ENCODE data around the gene FMN2.

Gene FMN2

DNA sequence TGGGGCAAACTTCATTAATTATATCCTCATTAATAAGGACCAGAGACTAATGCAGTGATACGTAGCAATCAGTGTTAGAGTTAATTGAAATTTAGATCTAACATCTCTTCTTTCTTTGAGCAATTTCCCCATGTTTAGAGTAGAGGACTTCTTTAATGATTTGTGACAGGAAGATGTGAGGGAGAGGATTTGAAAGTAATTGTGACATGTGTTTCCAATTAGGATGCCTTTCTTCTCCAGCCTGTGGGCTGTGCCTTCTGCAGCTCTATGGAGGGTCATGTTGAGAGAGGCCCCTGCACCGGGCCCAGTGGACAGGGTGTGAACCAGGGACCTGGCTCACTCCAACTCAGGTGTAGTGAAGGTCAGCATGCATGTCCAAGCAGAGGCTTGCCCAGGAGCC is 417.3 kb downstream of the FMN2 start (continued):
- no peak for TF ChIP-seq AEBP2 (tag by site-specific recombination; IDR thresholded peaks at IDR 0.05; ENCODE audit: borderline replicate concordance)
- no peak for TF ChIP-seq ZNF791 (tag by site-specific recombination; IDR thresholded peaks at IDR 0.05)
- no peak for TF ChIP-seq ZNF629 (tag by site-specific recombination; IDR thresholded peaks at IDR 0.05)

DNA sequence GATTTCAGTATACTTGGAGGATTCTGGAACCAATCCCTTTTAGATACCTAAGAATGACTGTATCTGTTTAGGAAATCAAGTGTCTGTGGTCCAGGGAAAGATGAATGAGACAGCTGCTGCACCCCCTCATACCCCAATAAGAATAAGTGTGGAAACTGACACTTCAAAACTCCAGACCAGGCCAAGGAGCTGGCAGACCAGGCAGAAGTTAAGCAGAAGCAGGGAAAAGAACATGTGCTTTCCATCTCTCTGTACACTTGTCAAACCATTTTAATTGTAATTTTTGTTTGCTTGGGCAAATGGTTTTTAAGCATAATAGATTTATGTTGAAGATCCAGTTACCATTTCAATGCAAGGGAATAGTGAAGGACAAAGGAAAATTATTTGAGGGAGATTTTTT is 420.1 kb downstream of the FMN2 start:
- Histone ChIP-seq H3K4me3 (ENCODE audit: low read depth, low read length) (no peak overlapping the region), H3K36me3 (ENCODE audit: control insufficient read depth in 2 of 2, insufficient read depth in 1 of 2, low read length in 2 of 2) (no peaks in the 10 kb centered on the region), H3K9me3 (ENCODE audit: control insufficient read depth, insufficient read depth, low read depth, low read length) (no peaks in the 10 kb centered on the region), H3K4me1 (ENCODE audit: control insufficient read depth, insufficient read depth, low read length) (peaks cover 18% of the 10 kb centered on the region), H3K27ac (ENCODE audit: extremely low read depth, low read depth, low read length) (no peak overlapping the region)
- CTCF ChIA-PET = interaction anchor here (0.7 to 0.9 kb wide), 2 partner anchors 57 to 153 kb away, joined by 3 to 7 read pairs; no protein-coding TSS in a partner anchor
- POLR2A ChIA-PET = no interaction called here
- TF ChIP-seq CTCF (tag by site-specific recombination; IDR thresholded peaks at IDR 0.05) (no peak), TCF7L2 (IDR thresholded peaks at IDR 0.05; ENCODE audit: borderline replicate concordance, low read depth, low read length) (no peak), ZNF830 (tag by site-specific recombination; IDR thresholded peaks at IDR 0.05; ENCODE audit: low read depth) (no peak), BCL11B (tag by site-specific recombination; IDR thresholded peaks at IDR 0.05; ENCODE audit: low read depth) (no peak), GLIS1 (tag by site-specific recombination; IDR thresholded peaks at IDR 0.05) (no peak), REPIN1 (tag by site-specific recombination; IDR thresholded peaks at IDR 0.05; ENCODE audit: low read depth) (no peak), ZNF544 (tag by site-specific recombination; IDR thresholded peaks at IDR 0.05) (no peak), ZNF776 (tag by site-specific recombination; IDR thresholded peaks at IDR 0.05; ENCODE audit: borderline replicate concordance) (no peak), ZBTB7A (tag by site-specific recombination; IDR thresholded peaks at IDR 0.05; ENCODE audit: low read depth) (no peak)
- TF ChIP-seq, protein P1, sequence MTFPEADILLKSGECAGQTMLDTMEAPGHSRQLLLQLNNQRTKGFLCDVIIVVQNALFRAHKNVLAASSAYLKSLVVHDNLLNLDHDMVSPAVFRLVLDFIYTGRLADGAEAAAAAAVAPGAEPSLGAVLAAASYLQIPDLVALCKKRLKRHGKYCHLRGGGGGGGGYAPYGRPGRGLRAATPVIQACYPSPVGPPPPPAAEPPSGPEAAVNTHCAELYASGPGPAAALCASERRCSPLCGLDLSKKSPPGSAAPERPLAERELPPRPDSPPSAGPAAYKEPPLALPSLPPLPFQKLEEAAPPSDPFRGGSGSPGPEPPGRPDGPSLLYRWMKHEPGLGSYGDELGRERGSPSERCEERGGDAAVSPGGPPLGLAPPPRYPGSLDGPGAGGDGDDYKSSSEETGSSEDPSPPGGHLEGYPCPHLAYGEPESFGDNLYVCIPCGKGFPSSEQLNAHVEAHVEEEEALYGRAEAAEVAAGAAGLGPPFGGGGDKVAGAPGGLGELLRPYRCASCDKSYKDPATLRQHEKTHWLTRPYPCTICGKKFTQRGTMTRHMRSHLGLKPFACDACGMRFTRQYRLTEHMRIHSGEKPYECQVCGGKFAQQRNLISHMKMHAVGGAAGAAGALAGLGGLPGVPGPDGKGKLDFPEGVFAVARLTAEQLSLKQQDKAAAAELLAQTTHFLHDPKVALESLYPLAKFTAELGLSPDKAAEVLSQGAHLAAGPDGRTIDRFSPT (tag by site-specific recombination; IDR thresholded peaks at IDR 0.05) = no peak
- TF ChIP-seq, protein P2, sequence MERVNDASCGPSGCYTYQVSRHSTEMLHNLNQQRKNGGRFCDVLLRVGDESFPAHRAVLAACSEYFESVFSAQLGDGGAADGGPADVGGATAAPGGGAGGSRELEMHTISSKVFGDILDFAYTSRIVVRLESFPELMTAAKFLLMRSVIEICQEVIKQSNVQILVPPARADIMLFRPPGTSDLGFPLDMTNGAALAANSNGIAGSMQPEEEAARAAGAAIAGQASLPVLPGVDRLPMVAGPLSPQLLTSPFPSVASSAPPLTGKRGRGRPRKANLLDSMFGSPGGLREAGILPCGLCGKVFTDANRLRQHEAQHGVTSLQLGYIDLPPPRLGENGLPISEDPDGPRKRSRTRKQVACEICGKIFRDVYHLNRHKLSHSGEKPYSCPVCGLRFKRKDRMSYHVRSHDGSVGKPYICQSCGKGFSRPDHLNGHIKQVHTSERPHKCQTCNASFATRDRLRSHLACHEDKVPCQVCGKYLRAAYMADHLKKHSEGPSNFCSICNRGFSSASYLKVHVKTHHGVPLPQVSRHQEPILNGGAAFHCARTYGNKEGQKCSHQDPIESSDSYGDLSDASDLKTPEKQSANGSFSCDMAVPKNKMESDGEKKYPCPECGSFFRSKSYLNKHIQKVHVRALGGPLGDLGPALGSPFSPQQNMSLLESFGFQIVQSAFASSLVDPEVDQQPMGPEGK (tag by site-specific recombination; IDR thresholded peaks at IDR 0.05) = no peak

DNA sequence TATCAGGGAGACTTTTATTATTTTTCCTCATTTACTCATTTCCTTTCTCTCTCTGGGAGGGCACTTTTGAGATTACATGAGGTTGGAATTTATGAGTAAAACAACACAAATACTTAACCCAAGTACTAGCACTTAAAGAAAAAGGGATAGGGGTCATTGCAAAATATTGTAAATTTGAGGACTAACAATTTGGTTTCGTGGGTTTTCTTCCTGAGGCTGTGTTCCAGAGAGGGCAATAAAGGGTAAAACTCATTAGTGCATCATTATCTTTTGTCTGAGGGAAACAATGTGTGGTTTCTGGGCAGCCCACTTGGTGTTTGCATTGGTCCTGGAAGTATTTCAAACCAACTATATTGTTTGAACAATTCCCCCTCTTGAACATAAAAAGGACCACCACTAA is 423.8 kb downstream of the FMN2 start:
- Histone ChIP-seq H3K36me3 (ENCODE audit: control insufficient read depth in 2 of 2, insufficient read depth in 1 of 2, low read length in 2 of 2) (no peaks in the 10 kb centered on the region), H3K9me3 (ENCODE audit: control insufficient read depth, insufficient read depth, low read depth, low read length) (no peaks in the 10 kb centered on the region), H3K4me1 (ENCODE audit: control insufficient read depth, insufficient read depth, low read length) (peaks cover 18% of the 10 kb centered on the region), H3K27ac (ENCODE audit: extremely low read depth, low read depth, low read length) (no peak overlapping the region), H3K4me3 (ENCODE audit: low read depth, low read length) (no peak overlapping the region)
- ChIA-PET CTCF (interaction anchor here (0.7 kb wide), 1 partner anchor 489 kb away, joined by 12 read pairs; no protein-coding TSS in a partner anchor), POLR2A (no interaction called here)
- TF ChIP-seq KLF17 (tag by site-specific recombination; IDR thresholded peaks at IDR 0.05) = no peak
- peak; percentile 91 for TF ChIP-seq GLIS1 (tag by site-specific recombination; IDR thresholded peaks at IDR 0.05)
- peak; percentile 78; the same call in 1 of the 2 replicates for TF ChIP-seq BCL6B (tag by site-specific recombination; IDR thresholded peaks at IDR 0.05)
- TF ChIP-seq HOXD13 (CRISPR knock-in tag; IDR thresholded peaks at IDR 0.05; ENCODE audit: borderline replicate concordance) = peak; percentile 77; the same call in 1 of the 2 replicates
- no peak for TF ChIP-seq HOXC10 (CRISPR knock-in tag; IDR thresholded peaks at IDR 0.05)
- TF ChIP-seq, protein P3, sequence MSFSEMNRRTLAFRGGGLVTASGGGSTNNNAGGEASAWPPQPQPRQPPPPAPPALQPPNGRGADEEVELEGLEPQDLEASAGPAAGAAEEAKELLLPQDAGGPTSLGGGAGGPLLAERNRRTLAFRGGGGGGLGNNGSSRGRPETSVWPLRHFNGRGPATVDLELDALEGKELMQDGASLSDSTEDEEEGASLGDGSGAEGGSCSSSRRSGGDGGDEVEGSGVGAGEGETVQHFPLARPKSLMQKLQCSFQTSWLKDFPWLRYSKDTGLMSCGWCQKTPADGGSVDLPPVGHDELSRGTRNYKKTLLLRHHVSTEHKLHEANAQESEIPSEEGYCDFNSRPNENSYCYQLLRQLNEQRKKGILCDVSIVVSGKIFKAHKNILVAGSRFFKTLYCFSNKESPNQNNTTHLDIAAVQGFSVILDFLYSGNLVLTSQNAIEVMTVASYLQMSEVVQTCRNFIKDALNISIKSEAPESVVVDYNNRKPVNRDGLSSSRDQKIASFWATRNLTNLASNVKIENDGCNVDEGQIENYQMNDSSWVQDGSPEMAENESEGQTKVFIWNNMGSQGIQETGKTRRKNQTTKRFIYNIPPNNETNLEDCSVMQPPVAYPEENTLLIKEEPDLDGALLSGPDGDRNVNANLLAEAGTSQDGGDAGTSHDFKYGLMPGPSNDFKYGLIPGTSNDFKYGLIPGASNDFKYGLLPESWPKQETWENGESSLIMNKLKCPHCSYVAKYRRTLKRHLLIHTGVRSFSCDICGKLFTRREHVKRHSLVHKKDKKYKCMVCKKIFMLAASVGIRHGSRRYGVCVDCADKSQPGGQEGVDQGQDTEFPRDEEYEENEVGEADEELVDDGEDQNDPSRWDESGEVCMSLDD (tag by site-specific recombination; IDR thresholded peaks at IDR 0.05) = no peak
- no peak for TF ChIP-seq GLI4 (tag by site-specific recombination; IDR thresholded peaks at IDR 0.05)
